ENCODE results near the gene ATCAY.
"Not testable (repeated sequence)": the region's sequence is repeated elsewhere in the genome, so short reads cannot be mapped to it uniquely, and the experiment has no call there.

Gene ATCAY

GRCh38 chr19:3949997-3950859 is 69.7 kb downstream of the ATCAY start:
- no peak for DNase-seq

DNA sequence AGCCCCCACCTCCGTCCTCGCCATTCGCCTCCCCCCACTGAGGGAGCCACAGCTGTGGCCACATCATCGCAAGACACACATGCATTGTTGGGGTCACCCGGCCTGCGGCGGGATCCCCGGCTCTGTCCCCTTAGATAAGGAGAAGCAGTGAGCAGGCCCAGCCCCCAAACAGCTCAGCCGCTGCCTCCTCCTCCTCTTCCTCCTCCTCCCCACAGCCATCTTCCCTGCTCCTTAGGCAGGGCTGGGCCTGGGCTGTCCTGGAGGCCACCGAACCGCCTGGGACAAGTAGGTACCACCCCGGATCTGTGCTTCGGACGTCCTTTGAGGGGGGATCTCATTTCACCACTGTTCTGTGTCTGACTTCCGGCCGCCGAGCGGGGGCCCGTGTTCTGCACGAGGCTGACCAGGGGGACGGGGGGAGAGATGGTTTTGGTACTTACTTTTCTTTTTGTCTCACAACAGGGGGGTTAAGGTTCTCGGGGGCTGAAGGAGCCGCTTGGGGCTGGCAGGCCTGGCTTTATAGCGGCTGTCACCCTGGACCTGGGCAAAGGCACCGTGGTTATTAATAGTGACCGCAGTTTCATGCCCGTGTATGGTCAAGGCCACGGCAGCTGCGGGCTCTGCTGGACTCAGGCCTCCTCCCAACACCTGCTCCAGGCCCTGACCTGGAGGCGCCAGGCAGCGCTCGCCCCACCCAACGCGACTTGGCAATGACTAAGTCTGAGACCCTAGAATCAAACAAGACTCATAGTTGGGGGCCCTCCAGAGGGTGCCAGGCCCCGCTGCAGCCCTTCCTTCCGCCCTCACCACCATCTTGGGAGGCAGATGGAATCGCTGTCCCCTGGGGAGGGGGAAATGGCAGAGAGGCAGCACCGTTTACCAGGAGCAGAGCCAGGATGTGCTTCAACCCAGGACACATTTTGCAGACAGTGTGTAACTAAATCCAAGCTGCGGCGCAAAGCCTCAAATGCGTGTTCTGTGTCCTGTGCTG is 70.7 kb downstream of the ATCAY start:
- DNase-seq = no peak

DNA sequence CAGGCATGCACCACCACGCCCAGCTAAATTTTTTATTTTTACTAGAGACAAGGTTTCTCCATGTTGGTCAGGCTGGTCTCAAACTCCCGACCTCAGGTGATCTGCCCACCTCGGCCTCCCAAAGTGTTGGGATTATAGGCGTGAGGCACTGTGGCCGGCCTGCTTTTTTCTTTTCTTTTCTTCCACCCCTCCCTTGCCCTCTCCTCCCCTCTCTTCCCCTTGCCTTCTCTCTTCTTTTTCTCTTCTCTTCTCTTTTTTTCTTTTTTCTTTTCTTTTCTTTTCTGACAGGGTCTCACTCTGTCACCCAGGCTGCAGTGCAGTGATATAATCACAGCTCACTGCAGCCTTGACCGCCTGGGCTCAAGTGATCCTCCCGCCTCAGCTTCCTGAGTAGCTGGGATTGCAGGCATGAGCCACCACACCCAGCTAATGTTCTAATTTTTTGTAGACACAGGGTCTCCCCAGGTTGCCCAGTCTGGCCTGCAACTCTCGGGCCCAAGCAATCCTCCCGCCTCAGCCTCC is 72.3 kb downstream of the ATCAY start:
- not testable (repeated sequence) for DNase-seq

- DNase-seq = no peak
These were observed 73.6 kb downstream of the ATCAY start for GRCh38 chr19:3954107-3954506.

DNA sequence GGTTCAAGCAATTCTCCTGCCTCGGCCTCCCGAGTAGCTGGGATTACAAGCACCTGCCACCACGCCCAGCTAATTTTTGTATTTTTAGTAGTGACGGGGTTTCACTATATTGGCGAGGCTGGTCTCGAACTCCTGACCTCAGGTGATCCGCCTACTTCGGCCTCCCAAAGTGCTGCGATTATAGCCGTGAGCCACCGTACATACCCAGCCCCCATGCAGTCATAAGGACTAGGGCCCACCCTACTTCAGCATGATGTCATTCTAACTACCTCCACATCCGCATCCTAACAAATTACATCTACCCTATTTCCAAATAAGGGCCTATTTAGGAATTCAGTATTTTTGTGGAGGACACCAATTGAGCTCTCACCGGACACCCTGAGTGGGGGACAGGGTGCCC is 74.8 kb downstream of the ATCAY start:
- DNase-seq = not testable (repeated sequence)

GRCh38 chr19:3955688-3956087 is 75.2 kb downstream of the ATCAY start:
- no peak for DNase-seq

- DNase-seq = no peak
These were observed 78.6 kb downstream of the ATCAY start for GRCh38 chr19:3958836-3959765.

GRCh38 chr19:3959766-3960131 is 79.3 kb downstream of the ATCAY start:
- DNase-seq = no peak

DNA sequence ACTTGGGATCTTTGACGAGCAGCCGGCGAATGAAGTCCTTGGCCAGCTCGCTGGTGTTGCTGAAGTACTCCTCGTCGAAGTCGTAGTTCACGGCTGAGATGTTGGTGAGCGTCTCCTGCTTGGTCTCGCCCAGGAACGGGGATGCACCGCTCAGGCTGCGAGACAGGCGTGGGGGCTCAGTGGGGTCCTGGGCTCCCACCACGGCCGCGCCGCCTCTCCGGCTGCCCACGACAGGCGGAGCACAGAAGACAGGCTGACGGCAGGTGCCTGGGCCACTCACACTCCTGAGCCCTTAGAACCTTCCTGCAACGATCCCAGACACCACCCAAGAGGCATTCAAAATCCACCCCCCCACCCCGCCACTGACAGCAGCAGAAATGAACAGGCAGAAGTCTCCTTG is 80.5 kb downstream of the ATCAY start:
- no peak for DNase-seq

DNA sequence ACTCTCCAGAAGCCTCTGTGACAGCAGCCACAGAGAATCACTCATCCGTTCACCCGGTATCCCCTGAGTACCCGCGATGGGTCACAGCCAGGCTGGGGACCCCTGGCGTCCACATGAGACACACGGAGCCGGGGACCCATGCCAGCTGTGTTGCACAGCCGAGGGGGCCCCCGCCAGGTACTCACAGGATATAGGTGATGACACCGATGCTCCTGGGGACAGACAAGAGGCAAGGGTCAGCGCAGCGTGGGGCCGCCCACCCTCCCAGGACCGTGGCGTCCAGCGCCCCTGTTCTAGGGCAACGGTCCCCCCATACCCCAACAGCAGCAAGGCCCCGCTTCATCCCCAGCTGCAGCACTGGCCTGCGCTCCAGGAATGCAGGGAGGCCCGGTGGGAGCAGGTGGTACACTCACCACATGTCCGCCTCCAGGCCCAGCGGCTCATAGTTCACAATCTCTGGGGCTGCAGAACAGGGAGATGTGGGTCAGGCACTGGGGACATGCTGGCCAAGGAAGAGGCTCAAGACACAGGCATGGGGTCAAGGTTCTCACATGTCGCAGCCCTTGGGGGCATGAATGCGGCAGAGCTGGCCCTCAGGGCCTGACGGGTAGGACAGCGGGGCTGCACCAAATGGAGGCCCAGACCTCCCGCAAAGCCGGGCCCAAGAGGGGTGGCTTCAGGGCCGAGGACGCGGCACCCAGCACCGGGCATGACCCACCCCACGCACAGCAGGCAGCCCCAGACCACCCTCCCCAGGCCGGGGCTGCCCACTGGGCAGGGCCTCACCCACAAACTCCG is 83.2 kb downstream of the ATCAY start:
- DNase-seq = no peak

DNA sequence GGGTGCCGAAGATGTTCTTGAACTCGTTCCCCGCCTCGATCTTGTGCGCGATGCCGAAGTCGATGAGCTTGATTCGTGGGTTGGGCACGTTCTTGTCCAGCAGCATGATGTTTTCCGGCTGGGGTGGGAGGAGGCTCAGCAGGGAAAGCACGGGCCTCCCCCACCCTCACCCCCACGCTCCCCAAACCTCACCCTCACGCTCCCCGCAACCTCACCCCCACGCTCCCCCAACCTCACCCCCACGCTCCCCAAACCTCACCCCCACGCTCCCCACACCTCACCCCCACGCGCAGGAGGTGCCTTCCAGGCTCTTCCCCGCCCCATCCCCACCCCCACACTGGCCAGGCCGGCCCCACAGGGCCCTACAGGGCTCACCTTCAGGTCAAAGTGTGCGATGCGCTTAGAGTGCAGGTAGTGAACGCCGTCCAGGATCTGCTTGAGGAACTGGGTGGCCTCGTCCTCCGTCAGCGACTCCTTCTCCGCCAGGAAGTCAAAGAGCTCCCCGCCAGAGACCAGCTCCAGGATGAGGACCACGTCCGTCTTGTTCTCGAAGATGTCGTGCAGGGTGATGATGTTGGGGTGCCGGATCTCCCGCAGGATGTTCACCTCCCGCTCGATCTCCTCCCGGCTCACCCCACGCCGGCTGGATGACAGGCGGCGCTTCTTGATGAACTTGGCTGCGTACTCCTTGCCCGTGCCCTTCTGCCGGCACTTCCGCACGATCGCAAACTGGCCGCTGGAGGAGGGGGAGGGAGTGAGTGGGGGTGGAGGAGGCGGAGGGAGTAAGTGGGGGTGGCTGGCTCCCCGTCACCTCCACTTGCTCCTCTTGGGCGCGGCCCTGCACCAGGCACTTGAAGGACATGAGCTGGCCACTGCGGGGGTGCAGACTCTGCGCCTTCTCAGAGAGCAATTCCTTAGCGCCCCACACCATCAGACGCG is 84.0 kb downstream of the ATCAY start:
- DNase-seq = no peak

DNA sequence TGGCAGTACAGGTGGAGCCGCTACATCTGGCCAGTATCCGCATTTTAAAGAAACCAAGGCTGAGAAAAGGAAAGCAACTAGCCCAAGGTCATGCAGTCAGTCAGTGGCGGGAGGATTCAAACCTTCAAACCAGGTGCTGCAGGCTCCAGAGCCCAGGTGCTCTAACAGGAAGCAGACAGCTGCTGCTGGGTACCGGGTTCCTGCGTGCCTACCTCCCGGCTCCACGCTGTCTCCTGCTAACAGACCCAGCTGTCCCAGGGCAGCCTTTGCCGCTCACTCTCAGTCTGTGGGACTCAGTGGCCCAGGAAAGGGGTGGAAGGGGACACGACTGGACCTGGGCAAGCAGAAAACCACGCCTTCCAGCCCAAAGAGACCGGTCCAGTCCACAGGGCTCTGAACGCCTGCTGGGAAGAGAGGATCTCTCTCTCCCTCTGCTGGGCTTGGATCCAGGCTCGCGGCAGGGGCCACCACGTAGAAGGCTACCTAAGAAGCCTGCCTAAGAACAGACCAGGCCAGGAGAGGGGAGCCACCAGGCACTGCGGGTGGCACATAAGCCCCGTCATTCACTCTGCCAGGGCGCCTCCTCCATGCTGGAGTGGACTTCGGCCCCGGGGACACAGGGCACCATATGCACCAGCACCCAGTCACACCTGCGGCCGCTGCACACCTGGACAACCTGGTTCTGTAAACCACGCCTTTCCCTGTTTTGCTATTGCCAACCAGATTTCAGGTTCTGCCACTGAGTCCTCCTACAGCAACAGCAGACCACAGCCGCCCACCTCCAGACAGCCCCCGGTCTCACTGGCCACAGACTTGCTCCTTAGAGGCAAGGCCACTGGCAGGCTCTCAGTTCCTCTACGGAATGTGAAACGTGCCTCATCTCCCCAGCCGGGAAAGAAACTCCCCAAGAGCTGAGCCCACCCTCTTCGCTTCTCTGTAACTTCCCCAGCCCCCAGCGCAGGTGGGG is 85.8 kb downstream of the ATCAY start:
- no peak for DNase-seq

DNA sequence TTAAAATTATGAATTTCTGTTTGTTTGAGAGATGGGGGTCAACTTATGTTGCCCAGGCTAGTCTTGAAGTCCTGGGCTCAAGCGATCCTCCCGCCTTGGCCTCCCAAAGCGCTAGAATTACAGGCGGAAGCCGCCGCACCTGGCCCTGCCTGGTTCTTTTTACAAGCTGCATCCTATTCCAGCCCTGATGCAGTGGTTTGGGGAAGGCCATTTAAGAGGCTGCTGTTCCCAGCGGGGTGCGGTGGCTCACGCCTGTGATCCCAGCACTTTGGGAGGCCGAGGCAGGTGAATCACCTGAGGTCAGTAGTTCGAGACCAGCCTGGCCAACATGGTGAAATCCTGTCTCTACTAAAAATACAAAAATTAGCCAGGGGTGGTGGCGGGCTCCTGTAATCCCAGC is 87.5 kb downstream of the ATCAY start:
- DNase-seq = not testable (repeated sequence)

GRCh38 chr19:3968556-3969434 is 88.3 kb downstream of the ATCAY start:
- no peak for DNase-seq

DNA sequence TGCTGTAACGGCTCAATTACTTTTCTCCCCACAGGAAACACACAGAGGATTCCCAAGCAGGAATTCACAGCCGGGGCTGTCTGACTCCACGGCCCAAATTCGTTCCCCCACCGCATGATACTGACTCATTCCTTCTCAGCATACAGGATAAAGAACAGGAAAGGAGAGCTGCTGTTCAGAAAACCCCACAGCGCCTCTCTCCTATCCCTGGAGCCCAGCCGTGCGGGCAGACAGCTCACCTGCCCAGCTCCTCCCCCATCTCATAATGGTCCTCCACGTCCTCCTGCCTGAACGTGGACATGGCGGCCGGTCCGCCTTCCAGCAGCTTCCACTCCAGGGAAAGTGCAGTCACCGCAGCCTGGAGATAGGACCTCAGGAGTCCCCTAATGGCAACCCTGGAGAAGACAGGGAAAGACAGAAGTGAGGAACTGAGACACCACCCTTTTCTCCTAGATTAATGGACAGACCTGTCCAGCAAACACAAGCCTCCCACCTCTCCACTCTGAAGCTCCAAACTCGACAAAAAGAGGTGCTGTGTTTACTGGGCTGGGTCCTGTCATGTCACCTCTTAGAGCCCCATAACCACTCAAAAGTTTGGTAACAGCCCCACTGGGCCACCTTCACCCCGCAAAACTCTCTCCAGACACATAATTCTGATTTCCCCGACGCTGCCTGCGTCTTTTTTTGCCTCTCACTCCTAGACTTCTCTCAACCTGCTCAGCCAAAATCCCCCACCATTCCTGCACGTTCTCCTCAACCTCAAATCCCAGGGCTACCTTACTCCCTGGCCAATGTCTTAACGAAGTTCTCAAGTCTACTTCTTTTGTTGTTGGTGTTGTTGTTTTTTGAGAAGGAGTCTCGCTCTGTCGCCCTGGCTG is 89.2 kb downstream of the ATCAY start:
- no peak for DNase-seq

DNA sequence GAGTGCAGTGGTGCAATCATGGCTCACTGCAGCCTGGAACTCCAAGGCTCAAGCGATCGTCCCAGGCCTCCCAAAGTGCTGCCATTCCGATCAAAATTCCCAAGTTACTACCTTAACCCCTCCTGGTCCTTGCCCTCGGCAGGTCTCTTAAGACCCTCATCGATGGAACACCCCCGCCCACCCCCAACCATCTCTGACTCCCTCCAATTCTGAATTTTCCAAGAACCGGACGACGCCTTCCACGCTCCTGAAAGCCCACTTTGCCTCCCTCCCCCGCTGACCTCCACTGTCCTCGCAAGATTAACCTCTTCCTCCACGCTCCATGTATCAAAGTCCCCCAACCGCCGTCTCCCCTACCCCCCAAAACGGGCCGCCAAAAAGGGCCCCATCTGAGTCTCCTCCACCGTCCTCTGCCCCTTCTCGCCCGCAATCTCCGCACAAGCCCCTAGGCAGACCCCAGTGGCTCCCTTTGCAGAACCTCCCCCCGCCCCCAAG is 89.9 kb downstream of the ATCAY start:
- DNase-seq = no peak

All from CD4-positive, alpha-beta T cell treated with Interleukin-17A for 4 hours (primary cell).